HCT116 (cell line): ENCODE measurements around the gene HLA-B. TPM values are rescaled to one million over a fixed set of nuclear protein-coding genes. Genes with fewer than 3 reads are reported as not detected.
"Not testable (repeated sequence)": the region's sequence is repeated elsewhere in the genome, so short reads cannot be mapped to it uniquely, and the experiment has no call there.

Experiments
- ATAC-seq: fragments of 200-7000 bp; cut with Tn5 transposase; 2 replicates; pipeline ENCODE4 v1.9.1; 2020; ENCODE audit warnings: mild to moderate bottlenecking, moderate library complexity
- BruUV-seq: library from RNA; stranded (reverse); fragments of 400-500 nt; replicated peaks from 2 replicates; lab custom pipeline; 2021; lab: Mats Ljungman, UMichigan
- CTCF ChIA-PET: fragments of 300-600 bp; sonication (Branson Sonifier 250); formaldehyde crosslinking; loops from one replicate; lab custom pipeline; 2021; ENCODE audit warnings: antibody characterized with exemption; lab: Charles Lee
- POLR2A ChIA-PET: fragments of 300-600, 350-600 bp; sonication (Branson Sonifier 250); formaldehyde crosslinking; loops from one replicate; lab custom pipeline; 2021; ENCODE audit warnings: antibody characterized with exemption; lab: Charles Lee
- RAD21 ChIA-PET, 2 experiments: fragments of 300-600 bp; sonication (Branson Sonifier 250); formaldehyde crosslinking; loops; one replicate each; lab custom pipeline; 2023; ENCODE audit warnings: low total read pairs in 2 of 2; ENCODE audit not compliant: uncharacterized antibody in 2 of 2, unreplicated experiment in 2 of 2, low non-redundant PET in 1 of 2; lab: Charles Lee
- DNase-seq: peaks from one replicate; pipeline ENCODE4 v3.0.0-alpha.2; 2010; ENCODE audit warnings: low read depth, low spot score
- H2AFZ ChIP-seq: fragments of 200-600 bp; shearing (Covaris generic), sonication (generic); 2 replicates; pipeline ENCODE4 v1.6.1; 2017; ENCODE audit warnings: low read depth, mixed run types, mixed read lengths, antibody characterized with exemption, low read length; ENCODE audit not compliant: poor library complexity, severe bottlenecking
- H3K27ac ChIP-seq: 2 replicates; pipeline ENCODE4 v1.5.1; 2012; ENCODE audit warnings: low read depth, low read length
- H3K27me3 ChIP-seq: fragments of 200-600 bp; sonication (generic); 2 replicates; pipeline ENCODE4 v1.6.1; 2016; ENCODE audit warnings: mixed run types, low read length, mixed read lengths; ENCODE audit not compliant: insufficient read depth
- H3K36me3 ChIP-seq, 2 experiments: fragments of 200-500 bp in 1 of 2; fragments of 200-600 bp in 1 of 2; sonication (Bioruptor generic) in 1 of 2; sonication (generic) in 1 of 2; 2 replicates each; pipeline versions ENCODE4 v1.5.1 to v1.6.1; 2014 to 2016; ENCODE audit warnings: low read length in 2 of 2, inconsistent platforms in 1 of 2, mixed read lengths in 1 of 2, mixed run types in 1 of 2; ENCODE audit not compliant: insufficient read depth in 2 of 2, control insufficient read depth in 1 of 2
- H3K4me1 ChIP-seq, 2 experiments: fragments of 200-600 bp in 1 of 2; sonication (generic) in 1 of 2; 2 replicates each; pipeline versions ENCODE4 v1.5.1 to v1.6.1; 2012 to 2017; ENCODE audit warnings: low read length in 2 of 2, inconsistent platforms in 1 of 2, mild to moderate bottlenecking in 1 of 2, mixed read lengths in 1 of 2, mixed run types in 1 of 2, moderate library complexity in 1 of 2; ENCODE audit not compliant: insufficient read depth in 2 of 2, control insufficient read depth in 1 of 2
- H3K4me2 ChIP-seq: fragments of 200-600 bp; sonication (generic); 2 replicates; pipeline ENCODE4 v1.6.1; 2017; ENCODE audit warnings: mixed run types, low read length, mixed read lengths
- H3K4me3 ChIP-seq, 2 experiments: fragments of 200-600 bp in 1 of 2; sonication (generic) in 1 of 2; replicated peaks in 1 of 2; 2 replicates each; pipeline ENCODE4 v1.5.1; 2011 to 2016; ENCODE audit warnings: low read length in 2 of 2, control low read depth in 1 of 2, low read depth in 1 of 2, mild to moderate bottlenecking in 1 of 2, mixed read lengths in 1 of 2, mixed run types in 1 of 2
- H3K79me2 ChIP-seq: fragments of 200-600 bp; sonication (generic); 2 replicates; pipeline ENCODE4 v1.6.1; 2017; ENCODE audit warnings: mild to moderate bottlenecking, mixed run types, low read length, moderate library complexity, mixed read lengths; ENCODE audit not compliant: insufficient read depth
- H3K9ac ChIP-seq: fragments of 200-600 bp; sonication (generic); 2 replicates; pipeline ENCODE4 v1.6.1; 2016; ENCODE audit warnings: low read length, mixed read lengths
- H3K9me2 ChIP-seq: fragments of 200-600 bp; sonication (generic), shearing (Covaris generic); 2 replicates; pipeline ENCODE4 v1.6.1; 2017; ENCODE audit warnings: mixed run types, mild to moderate bottlenecking, moderate library complexity; ENCODE audit not compliant: insufficient read depth
- H3K9me3 ChIP-seq, 2 experiments: fragments of 200-500 bp in 1 of 2; fragments of 200-600 bp in 1 of 2; sonication (Bioruptor generic) in 1 of 2; sonication (generic) in 1 of 2; 2 replicates each; pipeline ENCODE4 v1.6.1; 2014 to 2017; ENCODE audit warnings: low read length in 2 of 2, mixed read lengths in 2 of 2, inconsistent platforms in 1 of 2, low read depth in 1 of 2, mild to moderate bottlenecking in 1 of 2, mixed run types in 1 of 2, moderate library complexity in 1 of 2; ENCODE audit not compliant: control insufficient read depth in 1 of 2, insufficient read depth in 1 of 2
- H4K20me1 ChIP-seq: fragments of 200-600 bp; sonication (generic), shearing (Covaris generic); 2 replicates; pipeline ENCODE4 v1.6.1; 2017; ENCODE audit warnings: mixed run types, mild to moderate bottlenecking, moderate library complexity; ENCODE audit not compliant: insufficient read depth
- CEBPB ChIP-seq: IDR thresholded peaks from 2 replicates; pipeline ENCODE4 v1.6.1; 2012; ENCODE audit warnings: low read depth
- EGR1 ChIP-seq: IDR thresholded peaks from 2 replicates; pipeline ENCODE4 v1.6.1; 2012; ENCODE audit warnings: low read depth
- ELF1 ChIP-seq: IDR thresholded peaks from 2 replicates; pipeline ENCODE4 v1.6.1; 2012; ENCODE audit warnings: low read depth, borderline replicate concordance
- EZH2 ChIP-seq: fragments of 200-600 bp; sonication (generic); IDR thresholded peaks from 2 replicates; pipeline ENCODE4 v1.6.1; 2017; ENCODE audit warnings: antibody characterized with exemption, mixed run types
- POLR2AphosphoS5 ChIP-seq: IDR thresholded peaks from 2 replicates; pipeline ENCODE4 v1.6.1; 2011; ENCODE audit warnings: mild to moderate bottlenecking, low read depth, low read length, moderate library complexity
- RAD21 ChIP-seq: IDR thresholded peaks from 2 replicates; pipeline ENCODE4 v1.6.1; 2012; ENCODE audit warnings: low read depth, mild to moderate bottlenecking
- ZFX ChIP-seq: fragments of 450-650 bp; IDR thresholded peaks from 2 replicates; pipeline ENCODE4 v1.6.1; 2017
- ZNF274 ChIP-seq: fragments of 200-500 bp; sonication (Bioruptor generic); IDR thresholded peaks from 2 replicates; pipeline ENCODE4 v1.6.1; 2014; ENCODE audit warnings: mild to moderate bottlenecking, low read depth, low read length, inconsistent platforms
- intact Hi-C: fragments of 100-400 bp; cut with micrococcal nuclease; formaldehyde crosslinking; loops from 2 replicates; pipeline ENCODE4 v1.10.0; 2022
- total RNA-seq: library from RNA; stranded (reverse); gene quantifications from one replicate; pipeline ENCODE4 v1.2.1, GENCODE V29; 2021; ENCODE audit not compliant: unreplicated experiment
- TF ChIP-seq, protein P1 (sequence below): IDR thresholded peaks from 2 replicates; pipeline ENCODE4 v1.6.1; 2012; ENCODE audit warnings: low read depth
- TF ChIP-seq, protein P2 (sequence below), 3 experiments: fragments of 200-600 bp in 1 of 3; sonication (generic) in 1 of 3; IDR thresholded peaks in 2 of 3; conservative IDR thresholded peaks in 1 of 3; 2 replicates each; pipeline ENCODE4 v1.5.1; 2012 to 2017; ENCODE audit warnings: low read depth in 2 of 3, low read length in 2 of 3, antibody characterized with exemption in 1 of 3, borderline replicate concordance in 1 of 3, control low read depth in 1 of 3, mild to moderate bottlenecking in 1 of 3, mixed read lengths in 1 of 3, mixed run types in 1 of 3, moderate library complexity in 1 of 3; ENCODE audit not compliant: insufficient read depth in 1 of 3

Gene HLA-B
- total RNA-seq, 1 experiment from 2014 or later = 381 TPM

DNA sequence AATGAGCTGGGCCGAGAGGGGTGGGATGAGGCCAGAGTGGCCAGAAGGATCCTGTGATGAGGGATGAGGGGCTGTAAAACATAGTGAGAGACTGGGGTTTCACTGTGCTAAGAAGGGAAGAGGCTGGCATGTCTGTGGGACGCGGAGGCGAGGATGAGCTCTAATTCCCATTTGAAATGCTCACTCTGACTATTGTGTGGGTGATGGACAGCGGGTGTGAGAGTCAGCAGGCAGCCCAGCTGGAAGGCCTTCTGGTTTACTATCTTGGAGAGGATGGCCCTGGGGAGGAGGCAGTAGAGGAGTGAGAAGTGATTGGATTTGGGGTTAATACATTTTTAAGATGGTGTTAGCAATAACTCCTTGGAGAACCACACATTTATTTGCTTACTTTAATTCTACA is 37.0 kb upstream of the HLA-B start:
- no peaks in the 10 kb centered on the region for H3K36me3 ChIP-seq
- TF ChIP-seq ZNF274 (no peak), RAD21 (no peak), POLR2AphosphoS5 (no peak), EZH2 (no peak), CEBPB (no peak), EGR1 (no peak), ZFX (no peak), ELF1 (no peak)
- TF ChIP-seq, protein P1, sequence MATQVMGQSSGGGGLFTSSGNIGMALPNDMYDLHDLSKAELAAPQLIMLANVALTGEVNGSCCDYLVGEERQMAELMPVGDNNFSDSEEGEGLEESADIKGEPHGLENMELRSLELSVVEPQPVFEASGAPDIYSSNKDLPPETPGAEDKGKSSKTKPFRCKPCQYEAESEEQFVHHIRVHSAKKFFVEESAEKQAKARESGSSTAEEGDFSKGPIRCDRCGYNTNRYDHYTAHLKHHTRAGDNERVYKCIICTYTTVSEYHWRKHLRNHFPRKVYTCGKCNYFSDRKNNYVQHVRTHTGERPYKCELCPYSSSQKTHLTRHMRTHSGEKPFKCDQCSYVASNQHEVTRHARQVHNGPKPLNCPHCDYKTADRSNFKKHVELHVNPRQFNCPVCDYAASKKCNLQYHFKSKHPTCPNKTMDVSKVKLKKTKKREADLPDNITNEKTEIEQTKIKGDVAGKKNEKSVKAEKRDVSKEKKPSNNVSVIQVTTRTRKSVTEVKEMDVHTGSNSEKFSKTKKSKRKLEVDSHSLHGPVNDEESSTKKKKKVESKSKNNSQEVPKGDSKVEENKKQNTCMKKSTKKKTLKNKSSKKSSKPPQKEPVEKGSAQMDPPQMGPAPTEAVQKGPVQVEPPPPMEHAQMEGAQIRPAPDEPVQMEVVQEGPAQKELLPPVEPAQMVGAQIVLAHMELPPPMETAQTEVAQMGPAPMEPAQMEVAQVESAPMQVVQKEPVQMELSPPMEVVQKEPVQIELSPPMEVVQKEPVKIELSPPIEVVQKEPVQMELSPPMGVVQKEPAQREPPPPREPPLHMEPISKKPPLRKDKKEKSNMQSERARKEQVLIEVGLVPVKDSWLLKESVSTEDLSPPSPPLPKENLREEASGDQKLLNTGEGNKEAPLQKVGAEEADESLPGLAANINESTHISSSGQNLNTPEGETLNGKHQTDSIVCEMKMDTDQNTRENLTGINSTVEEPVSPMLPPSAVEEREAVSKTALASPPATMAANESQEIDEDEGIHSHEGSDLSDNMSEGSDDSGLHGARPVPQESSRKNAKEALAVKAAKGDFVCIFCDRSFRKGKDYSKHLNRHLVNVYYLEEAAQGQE = no peak
- TF ChIP-seq, protein P2, sequence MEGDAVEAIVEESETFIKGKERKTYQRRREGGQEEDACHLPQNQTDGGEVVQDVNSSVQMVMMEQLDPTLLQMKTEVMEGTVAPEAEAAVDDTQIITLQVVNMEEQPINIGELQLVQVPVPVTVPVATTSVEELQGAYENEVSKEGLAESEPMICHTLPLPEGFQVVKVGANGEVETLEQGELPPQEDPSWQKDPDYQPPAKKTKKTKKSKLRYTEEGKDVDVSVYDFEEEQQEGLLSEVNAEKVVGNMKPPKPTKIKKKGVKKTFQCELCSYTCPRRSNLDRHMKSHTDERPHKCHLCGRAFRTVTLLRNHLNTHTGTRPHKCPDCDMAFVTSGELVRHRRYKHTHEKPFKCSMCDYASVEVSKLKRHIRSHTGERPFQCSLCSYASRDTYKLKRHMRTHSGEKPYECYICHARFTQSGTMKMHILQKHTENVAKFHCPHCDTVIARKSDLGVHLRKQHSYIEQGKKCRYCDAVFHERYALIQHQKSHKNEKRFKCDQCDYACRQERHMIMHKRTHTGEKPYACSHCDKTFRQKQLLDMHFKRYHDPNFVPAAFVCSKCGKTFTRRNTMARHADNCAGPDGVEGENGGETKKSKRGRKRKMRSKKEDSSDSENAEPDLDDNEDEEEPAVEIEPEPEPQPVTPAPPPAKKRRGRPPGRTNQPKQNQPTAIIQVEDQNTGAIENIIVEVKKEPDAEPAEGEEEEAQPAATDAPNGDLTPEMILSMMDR (IDR thresholded peaks at IDR 0.05 in 2 of 3, conservative IDR thresholded peaks at IDR 0.05 in 1 of 3; ENCODE audit: borderline replicate concordance in 1 of 3, insufficient read depth in 1 of 3, low read depth in 2 of 3, low read length in 2 of 3) = no peak
- DNase-seq = no peak
- ChIA-PET CTCF (interaction anchor here (0.7 to 1.5 kb wide), 2 partner anchors 49 to 197 kb away, joined by 4 to 6 read pairs; no protein-coding TSS in a partner anchor), RAD21 (no interaction called here), POLR2A (no interaction called here)
- no peak overlapping the region for H3K9ac ChIP-seq
- intact Hi-C loops = no loop called here
- H4K20me1 ChIP-seq = no peaks in the 10 kb centered on the region
- no peaks in the 10 kb centered on the region for H3K27me3 ChIP-seq
- no peak for ATAC-seq
- H2AFZ ChIP-seq = no peak overlapping the region
- no peaks in the 10 kb centered on the region for H3K9me3 ChIP-seq
- H3K4me2 ChIP-seq = no peak overlapping the region
- no TSS peak for BruUV-seq
- no peak overlapping the region for H3K27ac ChIP-seq
- H3K4me3 ChIP-seq = no peak overlapping the region
- peaks cover 19 to 20% of the 10 kb centered on the region in 2 experiments for H3K4me1 ChIP-seq
- no peaks in the 10 kb centered on the region for H3K79me2 ChIP-seq
- no peaks in the 10 kb centered on the region for H3K9me2 ChIP-seq

DNA sequence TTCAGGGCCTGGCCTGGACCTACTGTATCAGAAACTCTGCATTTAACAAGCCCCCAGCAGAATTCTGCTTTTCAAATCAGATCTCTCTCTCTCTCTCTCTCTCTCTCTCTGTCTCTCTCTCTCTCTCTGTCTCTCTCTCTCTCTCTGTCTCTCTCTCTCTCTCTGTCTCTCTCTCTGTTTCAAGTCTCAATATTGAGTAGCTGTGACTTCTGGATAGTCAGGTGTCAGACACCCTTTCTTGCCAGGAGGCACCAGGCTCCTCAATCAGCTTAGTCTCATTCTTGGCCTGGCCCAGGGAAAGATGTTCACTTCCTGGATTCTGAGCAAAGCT is 32.8 kb upstream of the HLA-B start:
- DNase-seq, intact Hi-C loops, POLR2A ChIA-PET: not testable (repeated sequence)

More for the DNA sequence above, 32.8 kb upstream of the HLA-B start:
- BruUV-seq, RAD21 ChIA-PET, H3K4me1 ChIP-seq, H3K9me3 ChIP-seq, H3K9ac ChIP-seq, H4K20me1 ChIP-seq, H3K27me3 ChIP-seq, H3K4me2 ChIP-seq, H3K9me2 ChIP-seq, H3K36me3 ChIP-seq, H3K27ac ChIP-seq, H3K79me2 ChIP-seq, ATAC-seq, H3K4me3 ChIP-seq, H2AFZ ChIP-seq: not testable (repeated sequence)
- CTCF ChIA-PET = interaction anchor here (0.7 kb wide), 1 partner anchor 97 kb away, joined by 3 read pairs; no protein-coding TSS in a partner anchor
